WI38 (cell line): ENCODE results near the gene GNAT1.

Experiments used
- H3K4me3 ChIP-seq: 2 replicates; pipeline ENCODE4 v1.5.1; 2011; ENCODE audit warnings: low read depth, mild to moderate bottlenecking, control low read depth, low read length
- TF ChIP-seq, protein P1 (sequence below): IDR thresholded peaks from 2 replicates; pipeline ENCODE4 v1.5.1; 2012; ENCODE audit warnings: low read depth, mild to moderate bottlenecking, control low read depth, low read length

Gene GNAT1

DNA sequence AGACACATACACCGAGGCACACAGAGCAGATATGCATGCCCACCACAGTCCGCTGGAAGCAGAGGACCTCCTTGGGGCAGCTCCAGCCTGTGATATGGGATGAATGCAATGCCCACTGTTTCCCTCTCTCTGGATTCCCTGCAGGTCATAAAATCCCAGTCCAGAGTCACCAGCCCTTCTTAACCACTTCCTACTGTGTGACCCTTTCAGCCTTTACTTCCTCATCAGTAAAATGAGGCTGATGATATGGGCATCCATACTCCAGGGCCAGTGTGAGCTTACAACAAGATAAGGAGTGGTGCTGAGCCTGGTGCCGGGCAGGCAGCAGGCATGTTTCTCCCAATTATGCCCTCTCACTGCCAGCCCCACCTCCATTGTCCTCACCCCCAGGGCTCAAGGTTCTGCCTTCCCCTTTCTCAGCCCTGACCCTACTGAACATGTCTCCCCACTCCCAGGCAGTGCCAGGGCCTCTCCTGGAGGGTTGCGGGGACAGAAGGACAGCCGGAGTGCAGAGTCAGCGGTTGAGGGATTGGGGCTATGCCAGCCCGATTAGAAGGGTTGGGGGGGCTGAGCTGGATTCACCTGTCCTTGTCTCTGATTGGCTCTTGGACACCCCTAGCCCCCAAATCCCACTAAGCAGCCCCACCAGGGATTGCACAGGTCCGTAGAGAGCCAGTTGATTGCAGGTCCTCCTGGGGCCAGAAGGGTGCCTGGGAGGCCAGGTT lies at the start of gene GNAT1:
GNAT1 (plus strand) TSS at position 675 of the 725 bp plus-strand sequence. CDS start 116 bp downstream, outside the sequence.
- TF ChIP-seq, protein P1, sequence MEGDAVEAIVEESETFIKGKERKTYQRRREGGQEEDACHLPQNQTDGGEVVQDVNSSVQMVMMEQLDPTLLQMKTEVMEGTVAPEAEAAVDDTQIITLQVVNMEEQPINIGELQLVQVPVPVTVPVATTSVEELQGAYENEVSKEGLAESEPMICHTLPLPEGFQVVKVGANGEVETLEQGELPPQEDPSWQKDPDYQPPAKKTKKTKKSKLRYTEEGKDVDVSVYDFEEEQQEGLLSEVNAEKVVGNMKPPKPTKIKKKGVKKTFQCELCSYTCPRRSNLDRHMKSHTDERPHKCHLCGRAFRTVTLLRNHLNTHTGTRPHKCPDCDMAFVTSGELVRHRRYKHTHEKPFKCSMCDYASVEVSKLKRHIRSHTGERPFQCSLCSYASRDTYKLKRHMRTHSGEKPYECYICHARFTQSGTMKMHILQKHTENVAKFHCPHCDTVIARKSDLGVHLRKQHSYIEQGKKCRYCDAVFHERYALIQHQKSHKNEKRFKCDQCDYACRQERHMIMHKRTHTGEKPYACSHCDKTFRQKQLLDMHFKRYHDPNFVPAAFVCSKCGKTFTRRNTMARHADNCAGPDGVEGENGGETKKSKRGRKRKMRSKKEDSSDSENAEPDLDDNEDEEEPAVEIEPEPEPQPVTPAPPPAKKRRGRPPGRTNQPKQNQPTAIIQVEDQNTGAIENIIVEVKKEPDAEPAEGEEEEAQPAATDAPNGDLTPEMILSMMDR, result no peak

DNA sequence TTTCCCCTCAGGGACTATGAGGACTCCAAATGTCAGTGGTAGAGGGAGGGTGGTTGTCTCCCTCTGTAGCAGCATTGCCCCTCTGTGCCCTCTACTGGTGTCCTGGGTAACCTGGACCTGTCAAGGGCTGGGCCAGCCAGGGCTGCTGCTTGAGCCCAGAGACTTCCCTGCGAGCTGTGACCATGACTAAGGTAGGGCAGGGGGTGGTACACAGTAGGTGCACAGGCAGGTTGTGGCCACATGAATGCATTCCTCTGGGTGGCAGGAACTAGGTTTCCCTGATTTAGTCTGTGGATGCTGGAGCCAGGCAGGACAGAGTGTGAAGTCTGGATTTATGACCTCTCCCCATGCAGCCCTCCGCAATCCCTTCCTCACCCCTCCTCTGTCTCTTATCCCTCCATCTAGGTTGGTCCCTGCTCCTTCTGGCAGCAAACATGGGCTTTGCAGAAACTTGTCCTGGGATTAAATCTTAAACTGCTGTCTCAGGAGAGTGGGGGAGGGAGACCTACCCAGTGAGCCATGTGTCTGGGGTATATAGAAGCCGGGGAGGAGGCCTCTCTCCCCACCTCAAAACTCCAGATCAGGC lies 45.0 kb upstream of the GNAT1 start:
- TF ChIP-seq, protein P1, result no peak
- no peak overlapping the region for H3K4me3 ChIP-seq

More for the DNA sequence above, at the start of gene GNAT1:
- no peak within 1 kb of the TSS for H3K4me3 ChIP-seq

DNA sequence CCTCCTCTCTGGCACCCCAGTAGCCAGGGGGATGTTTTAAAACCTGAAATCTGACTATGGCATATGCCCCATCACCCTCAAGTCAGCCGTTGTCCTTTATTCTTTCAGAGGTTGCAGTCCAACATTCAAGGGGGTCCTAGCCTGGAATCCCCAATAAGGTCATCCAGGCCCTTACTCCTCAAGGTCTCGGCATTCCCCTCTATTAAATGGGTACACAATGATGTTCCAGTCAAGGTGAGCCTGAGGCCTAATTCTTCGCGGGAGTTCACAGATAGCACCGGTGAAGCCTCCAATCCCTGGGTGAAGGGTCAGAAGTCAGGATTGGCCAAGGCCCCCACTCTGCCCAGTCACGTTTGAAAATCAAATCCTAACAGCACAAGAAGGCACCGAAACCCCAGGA lies 44.4 kb upstream of the GNAT1 start:
- TF ChIP-seq, protein P1, result no peak
- no peak overlapping the region for H3K4me3 ChIP-seq

DNA sequence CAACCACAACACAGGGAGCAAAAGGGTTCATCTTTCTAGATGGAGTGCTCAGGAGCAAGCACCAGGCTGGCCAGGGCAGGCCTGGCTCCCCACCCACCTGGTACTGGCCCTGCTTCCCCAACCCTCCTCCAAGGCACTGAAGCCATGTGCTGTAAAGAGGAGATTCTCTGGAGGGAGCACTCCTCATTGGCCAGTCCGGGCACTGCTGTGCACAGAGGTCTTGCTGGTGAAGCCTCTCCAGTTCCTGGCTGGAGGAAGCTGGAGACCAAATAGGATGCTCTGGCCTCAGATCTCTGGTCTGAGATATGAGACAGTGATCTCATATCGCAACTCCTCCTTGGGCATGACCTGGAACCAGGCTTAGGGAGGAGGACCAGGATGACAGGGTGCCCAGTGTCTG lies 44.0 kb upstream of the GNAT1 start:
- TF ChIP-seq, protein P1, result no peak
- no peak overlapping the region for H3K4me3 ChIP-seq

DNA sequence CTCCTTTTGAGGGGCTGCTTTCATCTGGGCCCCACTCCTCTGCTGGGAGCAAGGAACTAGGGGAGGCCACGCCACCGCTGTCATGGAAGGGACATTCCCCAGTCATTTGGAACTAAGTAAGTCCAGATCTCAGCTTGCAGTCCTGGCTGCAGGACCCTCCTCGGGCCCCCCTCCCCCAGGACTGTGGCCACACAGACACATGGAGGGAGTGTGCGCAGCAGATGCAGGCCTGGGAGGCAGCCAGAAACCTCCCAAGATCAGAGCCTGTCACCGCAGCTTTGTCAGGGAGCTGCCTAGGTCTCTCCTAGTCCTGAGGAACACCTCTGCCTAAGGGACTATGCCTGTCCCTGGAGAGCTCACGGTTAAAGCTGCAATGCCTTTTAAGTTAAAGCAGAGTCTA lies 43.5 kb upstream of the GNAT1 start:
- TF ChIP-seq, protein P1, result no peak
- no peak overlapping the region for H3K4me3 ChIP-seq

DNA sequence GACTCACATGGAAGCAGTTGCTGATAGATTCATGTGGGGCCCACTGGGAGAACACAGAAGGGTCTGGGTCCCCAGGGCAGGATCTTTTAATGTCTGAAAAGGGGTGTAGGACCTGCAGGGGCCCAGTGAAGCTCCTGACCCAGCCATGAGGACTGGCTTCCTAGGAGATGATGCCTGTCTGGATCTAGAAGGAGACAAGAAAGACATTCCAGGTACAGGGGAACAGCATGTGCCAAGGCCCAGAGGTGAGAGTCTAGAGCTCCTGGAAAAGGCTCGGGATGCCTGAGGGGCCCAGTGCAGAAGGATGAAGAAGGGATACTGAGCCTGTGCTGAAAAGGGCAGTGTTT lies 41.0 kb upstream of the GNAT1 start:
- TF ChIP-seq, protein P1, result no peak
- H3K4me3 ChIP-seq, result no peak overlapping the region

DNA sequence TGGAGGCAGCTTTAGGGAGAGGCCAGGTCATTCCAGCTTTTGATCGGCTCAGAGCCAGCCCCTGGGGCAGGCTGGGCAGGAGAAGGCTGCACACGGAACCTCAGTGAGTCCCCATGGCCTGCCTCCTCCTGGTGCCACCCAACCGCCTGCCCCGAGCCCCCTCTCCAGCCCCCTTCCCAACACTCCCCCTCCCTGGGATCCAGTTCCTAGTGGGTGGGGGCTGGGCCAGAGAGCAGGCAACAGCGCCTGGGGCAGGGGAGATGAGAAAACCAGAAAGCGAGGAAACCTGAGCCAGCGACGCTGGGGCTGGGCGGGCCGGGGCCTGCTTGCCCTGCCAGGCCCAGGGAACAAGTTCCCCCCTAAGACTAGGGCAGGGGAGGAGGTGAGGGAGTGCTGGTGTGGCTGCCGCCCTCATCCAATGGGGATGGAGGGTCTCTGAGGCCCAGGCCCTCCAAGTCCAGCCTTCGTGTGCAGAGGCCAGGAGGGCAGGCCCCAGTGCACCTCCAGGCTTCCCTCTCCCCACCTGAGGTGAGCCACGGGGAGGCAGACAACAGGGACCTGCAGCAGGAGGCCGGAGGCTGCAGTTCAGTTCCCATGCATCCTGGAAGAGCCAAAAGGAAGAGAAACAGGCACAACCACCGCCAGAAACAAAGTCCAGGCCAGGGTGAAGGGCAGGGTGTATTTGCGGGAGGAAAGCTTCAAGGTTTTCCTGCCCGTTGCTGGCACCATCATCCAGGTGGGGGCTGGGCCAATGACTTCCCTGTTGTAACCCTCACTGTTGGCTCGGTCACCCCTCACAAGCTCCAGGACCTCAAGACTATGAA lies 40.3 kb upstream of the GNAT1 start:
- no peak overlapping the region for H3K4me3 ChIP-seq
- TF ChIP-seq, protein P1, result no peak
